CD4-positive, alpha-beta T cell treated with Interleukin-4 for 1 hour (primary cell): ENCODE results near the gene TPD52L2.
"Not testable (repeated sequence)": the region's sequence is repeated elsewhere in the genome, so short reads cannot be mapped to it uniquely, and the experiment has no call there.

Experiments
- DNase-seq, 2 donors: peaks; one replicate each; pipeline ENCODE4 v3.0.0-alpha.2; 2020 to 2022

TPD52L2 gene

GRCh38 chr20:63897978-63898561 lies 33.0 kb downstream of the TPD52L2 start:
- no peak for DNase-seq

GRCh38 chr20:63898882-63899558 lies 34.0 kb downstream of the TPD52L2 start:
- peak in 1 of 2 donors; percentile 16 for DNase-seq

DNA sequence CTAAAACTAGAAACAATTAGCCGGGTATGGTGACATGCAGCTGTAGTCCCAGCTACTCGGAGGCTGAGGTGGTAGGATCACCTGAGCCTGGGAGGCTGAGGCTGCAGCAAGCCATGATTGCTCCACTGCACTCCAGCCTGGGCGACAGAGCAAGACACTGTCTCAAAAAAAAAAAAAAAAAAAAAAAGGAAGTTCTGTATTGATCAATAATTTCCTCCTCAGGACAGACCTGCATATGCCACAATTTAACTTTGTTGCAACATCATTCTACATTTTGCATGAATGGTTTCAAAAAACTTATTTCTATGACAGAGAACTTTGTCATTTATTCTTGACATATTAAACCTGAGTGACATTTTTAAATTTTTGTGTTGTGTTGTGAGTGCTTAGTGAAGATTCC lies 35.3 kb downstream of the TPD52L2 start:
- no peak for DNase-seq

GRCh38 chr20:63903796-63904561 lies 38.9 kb downstream of the TPD52L2 start:
- peak in 1 of 2 donors; percentile 21 for DNase-seq

GRCh38 chr20:63908008-63908682 lies 43.1 kb downstream of the TPD52L2 start:
- DNase-seq, result no peak

GRCh38 chr20:63911176-63911575 lies 46.1 kb downstream of the TPD52L2 start:
- no peak for DNase-seq

GRCh38 chr20:63913768-63914167 lies 48.7 kb downstream of the TPD52L2 start:
- DNase-seq, result no peak

GRCh38 chr20:63915471-63915870 lies 50.4 kb downstream of the TPD52L2 start:
- DNase-seq, result no peak

GRCh38 chr20:63916371-63916939 lies 51.4 kb downstream of the TPD52L2 start:
- DNase-seq, result not testable (repeated sequence)

DNA sequence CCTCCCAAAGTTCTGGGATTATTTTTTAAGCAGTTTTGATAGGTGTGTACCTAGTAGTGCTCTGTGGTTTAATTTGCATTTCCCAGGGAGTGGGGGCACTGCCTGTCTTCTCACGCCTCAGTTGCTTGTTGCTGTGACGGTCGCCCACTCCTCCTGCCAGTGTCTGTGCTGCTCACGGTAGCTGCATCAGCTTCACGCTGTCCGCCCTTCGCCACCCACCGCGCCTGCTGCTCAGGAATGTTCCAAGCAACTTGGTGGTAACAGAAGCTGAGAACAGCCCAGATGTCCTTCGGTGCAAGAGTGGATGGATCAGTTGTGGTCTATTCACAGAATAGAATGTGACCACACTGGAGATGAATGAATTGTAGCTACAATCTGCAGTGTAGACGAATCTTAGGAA lies 52.7 kb downstream of the TPD52L2 start:
- DNase-seq, result no peak

GRCh38 chr20:63919130-63919529 lies 54.1 kb downstream of the TPD52L2 start:
- DNase-seq, result no peak

- no peak for DNase-seq
These were observed 55.2 kb downstream of the TPD52L2 start for GRCh38 chr20:63920226-63920625.

DNA sequence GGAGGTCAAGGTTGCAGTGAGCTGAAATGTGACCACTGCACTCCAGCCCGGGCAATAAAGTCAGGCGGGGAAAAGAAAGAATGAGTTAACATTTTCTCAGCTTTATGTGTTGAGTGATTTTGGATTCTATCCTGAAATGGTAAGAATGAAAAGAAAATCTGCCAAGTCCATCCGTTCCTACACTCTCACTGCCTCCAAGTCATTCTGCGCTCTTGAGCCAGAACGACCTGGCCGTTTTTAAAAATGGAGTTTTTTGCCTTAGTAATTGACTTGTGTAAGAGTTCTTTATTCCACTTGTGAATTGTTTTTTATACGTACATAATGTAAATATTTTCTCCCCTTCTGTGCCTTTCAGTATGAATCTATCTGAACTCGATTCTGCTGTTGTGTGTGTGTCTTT lies 58.6 kb downstream of the TPD52L2 start:
- no peak for DNase-seq

- no peak for DNase-seq
These were observed 59.2 kb downstream of the TPD52L2 start for GRCh38 chr20:63924241-63924640.

DNA sequence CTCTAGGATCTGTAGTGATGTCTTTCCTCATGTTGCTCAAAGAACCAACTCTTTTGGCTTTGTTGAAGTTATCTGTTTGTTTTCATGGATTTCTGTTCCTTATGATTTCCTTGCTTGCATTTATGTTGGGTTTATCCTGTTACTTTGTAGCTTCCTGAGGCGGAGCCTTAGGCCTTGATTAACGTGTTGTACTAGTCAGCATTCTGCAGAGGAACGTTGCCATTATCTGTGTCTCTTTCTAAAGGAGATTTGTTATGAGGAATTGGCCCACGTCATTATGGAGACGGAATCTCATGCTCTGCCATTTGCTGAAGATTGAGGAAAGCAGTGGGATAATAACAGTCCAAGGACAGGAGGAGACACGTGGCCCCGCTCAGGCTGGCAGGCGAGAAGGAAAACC lies 61.2 kb downstream of the TPD52L2 start:
- no peak for DNase-seq

DNA sequence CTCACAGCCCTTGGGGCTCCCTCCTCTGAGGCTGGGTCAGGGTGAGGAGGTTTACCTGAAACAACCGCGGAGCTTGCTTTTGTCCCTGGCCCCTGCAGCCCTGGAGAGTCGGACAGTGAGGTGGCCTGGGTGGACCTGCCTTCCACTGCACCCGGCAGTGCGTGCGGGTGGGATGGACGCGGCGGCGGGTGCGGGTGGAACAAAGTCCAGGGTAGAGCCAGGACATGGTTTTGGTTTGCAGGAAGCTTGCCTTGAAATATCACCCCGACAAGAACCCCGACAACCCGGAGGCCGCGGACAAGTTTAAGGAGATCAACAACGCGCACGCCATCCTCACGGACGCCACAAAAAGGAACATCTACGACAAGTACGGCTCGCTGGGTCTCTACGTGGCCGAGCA lies 64.0 kb downstream of the TPD52L2 start:
- DNase-seq, result no peak

- DNase-seq, result not testable (repeated sequence)
These were observed 64.4 kb downstream of the TPD52L2 start for GRCh38 chr20:63929473-63929883.

GRCh38 chr20:63930971-63931553 lies 66.0 kb downstream of the TPD52L2 start:
- no peak for DNase-seq

DNA sequence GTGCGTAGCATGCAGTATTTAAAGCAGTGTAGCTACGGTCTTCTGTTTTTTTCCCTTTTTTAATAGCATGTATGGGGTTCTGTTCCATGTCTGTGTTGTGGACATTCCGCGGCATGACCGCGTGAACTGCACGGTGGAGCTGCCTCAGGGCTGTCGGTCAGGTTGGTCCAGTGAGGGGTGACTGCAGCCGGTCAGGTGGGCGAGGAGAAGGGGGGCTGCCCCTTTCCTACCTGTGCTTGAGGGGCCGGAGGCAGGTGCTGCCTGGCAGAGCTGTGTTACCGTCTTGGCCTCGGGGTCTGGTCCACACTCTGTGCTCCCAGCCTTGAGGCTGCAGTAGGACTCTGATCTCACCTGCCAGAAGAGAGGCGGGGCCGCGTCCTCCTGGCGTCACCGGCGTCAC lies 66.7 kb downstream of the TPD52L2 start:
- DNase-seq, result no peak

GRCh38 chr20:63932606-63933160 lies 67.6 kb downstream of the TPD52L2 start:
- DNase-seq, result no peak

DNA sequence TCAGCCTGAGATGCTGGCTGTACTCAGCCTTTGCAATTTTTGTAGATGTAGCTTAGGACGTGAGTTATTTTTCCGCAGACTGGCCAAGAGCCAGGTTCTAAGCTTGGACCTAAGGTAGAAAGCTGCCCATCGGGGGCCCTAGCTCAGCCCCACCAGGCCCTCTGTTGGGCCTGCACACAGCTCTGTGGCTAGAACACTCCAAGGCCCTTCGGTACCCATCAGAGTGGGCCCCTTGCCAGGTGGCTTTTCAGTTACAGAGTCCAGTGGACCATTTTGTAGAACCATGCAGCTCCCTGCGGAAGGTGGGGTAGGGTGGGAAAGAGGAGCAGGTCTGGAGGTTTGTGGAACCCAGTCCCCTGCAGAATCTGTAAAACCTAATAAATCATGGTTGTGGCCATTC lies 68.6 kb downstream of the TPD52L2 start:
- DNase-seq, result no peak
